Measurements from ENCODE around the gene PRR16.

- TF ChIP-seq CTCF (IDR thresholded peaks at IDR 0.05) (no peak), POLR2A (IDR thresholded peaks at IDR 0.05) (no peak), POLR2AphosphoS5 (IDR thresholded peaks at IDR 0.05) (no peak)
Observed at GRCh38 chr5:120466341-120467006, 2.4 kb downstream of the PRR16 start.
